Smooth muscle cell of the brain vasculature (primary cell): ENCODE results near the gene CASKIN1.
"Not testable (repeated sequence)": the region's sequence is repeated elsewhere in the genome, so short reads cannot be mapped to it uniquely, and the experiment has no call there.

Source experiments
- DNase-seq: peaks from one replicate; pipeline ENCODE4 v3.0.0-alpha.2; 2012; ENCODE audit warnings: low read depth, low spot score

CASKIN1 gene

GRCh38 chr16:2196162-2196980 is at the start of gene CASKIN1:
CASKIN1 (minus strand) TSS chr16:2196605; CDS start chr16:2196432, 173 bp downstream.
- no peak for DNase-seq

- DNase-seq = no peak
These were observed 48.8 kb upstream of the CASKIN1 start for GRCh38 chr16:2244926-2245795.

- no peak for DNase-seq
These were observed 47.9 kb upstream of the CASKIN1 start for GRCh38 chr16:2244301-2244700.

- no peak for DNase-seq
These were observed 47.4 kb upstream of the CASKIN1 start for GRCh38 chr16:2243781-2244180.

GRCh38 chr16:2243031-2243528 is 46.7 kb upstream of the CASKIN1 start:
- no peak for DNase-seq

- no peak for DNase-seq
These were observed 46.2 kb upstream of the CASKIN1 start for GRCh38 chr16:2242598-2242997.

- DNase-seq = not testable (repeated sequence)
These were observed 43.9 kb upstream of the CASKIN1 start for GRCh38 chr16:2240331-2240730.

GRCh38 chr16:2238838-2239675 is 42.7 kb upstream of the CASKIN1 start:
- no peak for DNase-seq

- DNase-seq = no peak
These were observed 41.9 kb upstream of the CASKIN1 start for GRCh38 chr16:2238150-2238837.

- DNase-seq = no peak
These were observed 41.2 kb upstream of the CASKIN1 start for GRCh38 chr16:2237493-2238149.

- no peak for DNase-seq
These were observed 40.7 kb upstream of the CASKIN1 start for GRCh38 chr16:2237102-2237482.

- no peak for DNase-seq
These were observed 40.1 kb upstream of the CASKIN1 start, which contains the start of gene DNASE1L2 for GRCh38 chr16:2236337-2237101. DNASE1L2 (plus strand) TSS chr16:2236444; CDS start chr16:2236817, 373 bp downstream.

- no peak for DNase-seq
These were observed 39.4 kb upstream of the CASKIN1 start for GRCh38 chr16:2235695-2236336.

- no peak for DNase-seq
These were observed 38.8 kb upstream of the CASKIN1 start for GRCh38 chr16:2235234-2235651.

- no peak for DNase-seq
These were observed 38.4 kb upstream of the CASKIN1 start for GRCh38 chr16:2234813-2235170.

GRCh38 chr16:2233872-2234812 is 37.7 kb upstream of the CASKIN1 start:
- DNase-seq = no peak

GRCh38 chr16:2233046-2233775 is 36.8 kb upstream of the CASKIN1 start:
- no peak for DNase-seq
